Measurements from ENCODE around the gene TMPRSS4.

DNA sequence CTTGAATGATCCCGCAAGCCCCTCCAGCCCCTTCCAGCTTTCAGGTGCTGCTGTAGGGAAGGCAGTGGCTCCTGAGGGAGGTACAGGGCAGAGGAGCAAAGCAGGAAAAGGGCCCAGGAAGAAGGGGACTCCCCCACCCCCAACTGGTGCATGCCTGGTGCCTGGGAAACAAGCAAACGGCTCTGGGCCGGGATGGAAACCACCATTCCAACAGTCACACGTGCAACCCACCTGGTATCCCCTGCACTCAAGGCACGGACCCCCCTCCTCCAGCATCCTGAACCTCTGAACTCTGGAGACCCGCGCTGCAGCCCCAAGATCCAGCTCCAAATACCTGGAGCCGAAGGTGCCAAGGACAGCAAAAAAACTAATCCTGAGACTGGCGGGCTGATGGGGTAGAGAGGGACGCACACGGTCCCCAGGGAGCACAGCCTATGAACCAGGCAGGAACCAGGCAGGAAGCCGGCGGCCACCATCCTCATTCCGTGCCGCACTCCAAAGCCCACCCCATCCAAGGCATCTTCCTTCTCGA is 75.2 kb downstream of the TMPRSS4 start:
- TF ChIP-seq, protein P1, sequence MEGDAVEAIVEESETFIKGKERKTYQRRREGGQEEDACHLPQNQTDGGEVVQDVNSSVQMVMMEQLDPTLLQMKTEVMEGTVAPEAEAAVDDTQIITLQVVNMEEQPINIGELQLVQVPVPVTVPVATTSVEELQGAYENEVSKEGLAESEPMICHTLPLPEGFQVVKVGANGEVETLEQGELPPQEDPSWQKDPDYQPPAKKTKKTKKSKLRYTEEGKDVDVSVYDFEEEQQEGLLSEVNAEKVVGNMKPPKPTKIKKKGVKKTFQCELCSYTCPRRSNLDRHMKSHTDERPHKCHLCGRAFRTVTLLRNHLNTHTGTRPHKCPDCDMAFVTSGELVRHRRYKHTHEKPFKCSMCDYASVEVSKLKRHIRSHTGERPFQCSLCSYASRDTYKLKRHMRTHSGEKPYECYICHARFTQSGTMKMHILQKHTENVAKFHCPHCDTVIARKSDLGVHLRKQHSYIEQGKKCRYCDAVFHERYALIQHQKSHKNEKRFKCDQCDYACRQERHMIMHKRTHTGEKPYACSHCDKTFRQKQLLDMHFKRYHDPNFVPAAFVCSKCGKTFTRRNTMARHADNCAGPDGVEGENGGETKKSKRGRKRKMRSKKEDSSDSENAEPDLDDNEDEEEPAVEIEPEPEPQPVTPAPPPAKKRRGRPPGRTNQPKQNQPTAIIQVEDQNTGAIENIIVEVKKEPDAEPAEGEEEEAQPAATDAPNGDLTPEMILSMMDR (IDR thresholded peaks at IDR 0.05), result no peak
- no peak for TF ChIP-seq POLR2A (IDR thresholded peaks at IDR 0.05)

Data from testis (tissue), 2 donors.